Measurements from ENCODE around the gene PDE11A.

- no peak for TF ChIP-seq CTCF (IDR thresholded peaks at IDR 0.05; ENCODE audit: low read depth, low read length)
- no peak for TF ChIP-seq EZH2phosphoT487 (IDR thresholded peaks at IDR 0.05; ENCODE audit: low read depth)
Measured at GRCh38 chr2:177998996-177999395, 73.6 kb downstream of the PDE11A start.
